Loucy (cell line): Measurements from ENCODE around the gene PFKFB3.

Experiments used
- EZH2phosphoT487 ChIP-seq: fragments of 200-600 bp; IDR thresholded peaks from 2 replicates; pipeline ENCODE4 v1.6.1; 2018; ENCODE audit warnings: antibody characterized with exemption, mild to moderate bottlenecking, moderate library complexity, borderline replicate concordance
- TF ChIP-seq, protein P1 (sequence below): fragments of 200-600 bp; sonication (generic); conservative IDR thresholded peaks from 2 replicates; pipeline ENCODE4 v1.5.1; 2014; ENCODE audit warnings: mild to moderate bottlenecking, antibody characterized with exemption, low read length

DNA sequence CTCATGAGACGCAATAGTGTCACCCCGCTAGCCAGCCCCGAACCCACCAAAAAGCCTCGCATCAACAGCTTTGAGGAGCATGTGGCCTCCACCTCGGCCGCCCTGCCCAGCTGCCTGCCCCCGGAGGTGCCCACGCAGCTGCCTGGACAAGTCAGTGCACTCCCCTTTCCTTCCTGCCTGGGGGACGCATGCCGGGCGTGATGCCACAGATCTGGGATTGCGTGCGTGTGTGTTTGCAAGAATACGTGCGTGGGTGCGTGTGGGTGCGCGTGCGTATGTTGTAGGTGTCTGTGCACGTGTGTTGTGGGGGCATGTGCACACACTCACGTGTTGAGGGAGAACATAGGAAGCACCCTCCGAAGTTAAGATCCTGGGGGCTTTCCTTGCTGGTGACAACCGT, 23.5 kb downstream of the PFKFB3 start:
- TF ChIP-seq, protein P1, sequence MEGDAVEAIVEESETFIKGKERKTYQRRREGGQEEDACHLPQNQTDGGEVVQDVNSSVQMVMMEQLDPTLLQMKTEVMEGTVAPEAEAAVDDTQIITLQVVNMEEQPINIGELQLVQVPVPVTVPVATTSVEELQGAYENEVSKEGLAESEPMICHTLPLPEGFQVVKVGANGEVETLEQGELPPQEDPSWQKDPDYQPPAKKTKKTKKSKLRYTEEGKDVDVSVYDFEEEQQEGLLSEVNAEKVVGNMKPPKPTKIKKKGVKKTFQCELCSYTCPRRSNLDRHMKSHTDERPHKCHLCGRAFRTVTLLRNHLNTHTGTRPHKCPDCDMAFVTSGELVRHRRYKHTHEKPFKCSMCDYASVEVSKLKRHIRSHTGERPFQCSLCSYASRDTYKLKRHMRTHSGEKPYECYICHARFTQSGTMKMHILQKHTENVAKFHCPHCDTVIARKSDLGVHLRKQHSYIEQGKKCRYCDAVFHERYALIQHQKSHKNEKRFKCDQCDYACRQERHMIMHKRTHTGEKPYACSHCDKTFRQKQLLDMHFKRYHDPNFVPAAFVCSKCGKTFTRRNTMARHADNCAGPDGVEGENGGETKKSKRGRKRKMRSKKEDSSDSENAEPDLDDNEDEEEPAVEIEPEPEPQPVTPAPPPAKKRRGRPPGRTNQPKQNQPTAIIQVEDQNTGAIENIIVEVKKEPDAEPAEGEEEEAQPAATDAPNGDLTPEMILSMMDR, result no peak
- TF ChIP-seq EZH2phosphoT487, result no peak
